K562 treated with DMSO at 1 percent for 24 hours (cell line): ENCODE measurements around the gene RDH16. TPM values are rescaled to one million over a fixed set of nuclear protein-coding genes. Genes with fewer than 3 reads are reported as not detected.

Experiments used
- total RNA-seq: library from RNA; unstranded; fragments of 300-600 nt; gene quantifications from 2 replicates; pipeline ENCODE4 v1.2.3, GENCODE V29; 2022; ENCODE audit warnings: low read depth; ENCODE audit not compliant: insufficient read depth

The RDH16 gene, protein sequence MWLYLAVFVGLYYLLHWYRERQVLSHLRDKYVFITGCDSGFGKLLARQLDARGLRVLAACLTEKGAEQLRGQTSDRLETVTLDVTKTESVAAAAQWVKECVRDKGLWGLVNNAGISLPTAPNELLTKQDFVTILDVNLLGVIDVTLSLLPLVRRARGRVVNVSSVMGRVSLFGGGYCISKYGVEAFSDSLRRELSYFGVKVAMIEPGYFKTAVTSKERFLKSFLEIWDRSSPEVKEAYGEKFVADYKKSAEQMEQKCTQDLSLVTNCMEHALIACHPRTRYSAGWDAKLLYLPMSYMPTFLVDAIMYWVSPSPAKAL
- total RNA-seq, result 0.37 and 0.58 TPM in 2 replicates

DNA sequence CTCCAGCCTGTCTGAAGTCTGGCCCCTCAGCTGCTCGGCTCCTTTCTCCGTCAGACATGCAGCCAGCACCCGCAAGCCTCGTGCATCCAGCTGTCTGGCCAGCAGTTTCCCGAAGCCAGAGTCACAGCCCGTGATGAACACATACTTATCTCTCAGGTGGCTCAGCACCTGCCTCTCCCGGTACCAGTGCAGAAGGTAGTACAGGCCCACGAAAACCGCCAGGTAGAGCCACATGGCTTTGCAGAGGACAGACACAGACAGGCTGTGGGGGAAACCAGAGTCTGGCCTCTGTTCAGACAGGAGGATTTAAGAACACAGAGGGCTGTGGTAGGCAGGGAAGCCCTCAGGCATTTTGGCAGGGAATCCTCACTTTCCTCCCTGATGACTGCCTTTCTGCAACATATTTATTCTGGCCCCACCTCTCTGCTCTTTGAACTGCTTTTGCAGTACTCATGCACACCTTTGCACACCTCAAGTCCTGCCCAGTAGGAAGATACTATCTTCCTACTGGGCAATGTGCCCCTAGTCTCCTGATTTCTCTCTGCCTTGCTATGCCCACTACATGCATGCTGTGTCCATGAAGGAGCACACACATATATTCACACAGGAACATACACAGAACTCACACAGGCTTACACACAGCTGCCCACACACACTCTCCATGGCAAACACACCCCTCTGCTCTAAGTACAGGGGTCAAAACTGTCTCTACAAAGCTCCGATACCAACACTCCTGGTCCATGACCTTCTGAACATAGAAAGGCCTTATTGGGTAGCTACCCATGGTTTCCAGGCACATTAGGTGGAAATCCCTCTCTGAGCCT lies at the start of gene RDH16:
Gene RDH16, minus strand, starts transcription at position 380 of the 824 bp plus-strand sequence. Its CDS starts 146 bp downstream, at position 234.

DNA sequence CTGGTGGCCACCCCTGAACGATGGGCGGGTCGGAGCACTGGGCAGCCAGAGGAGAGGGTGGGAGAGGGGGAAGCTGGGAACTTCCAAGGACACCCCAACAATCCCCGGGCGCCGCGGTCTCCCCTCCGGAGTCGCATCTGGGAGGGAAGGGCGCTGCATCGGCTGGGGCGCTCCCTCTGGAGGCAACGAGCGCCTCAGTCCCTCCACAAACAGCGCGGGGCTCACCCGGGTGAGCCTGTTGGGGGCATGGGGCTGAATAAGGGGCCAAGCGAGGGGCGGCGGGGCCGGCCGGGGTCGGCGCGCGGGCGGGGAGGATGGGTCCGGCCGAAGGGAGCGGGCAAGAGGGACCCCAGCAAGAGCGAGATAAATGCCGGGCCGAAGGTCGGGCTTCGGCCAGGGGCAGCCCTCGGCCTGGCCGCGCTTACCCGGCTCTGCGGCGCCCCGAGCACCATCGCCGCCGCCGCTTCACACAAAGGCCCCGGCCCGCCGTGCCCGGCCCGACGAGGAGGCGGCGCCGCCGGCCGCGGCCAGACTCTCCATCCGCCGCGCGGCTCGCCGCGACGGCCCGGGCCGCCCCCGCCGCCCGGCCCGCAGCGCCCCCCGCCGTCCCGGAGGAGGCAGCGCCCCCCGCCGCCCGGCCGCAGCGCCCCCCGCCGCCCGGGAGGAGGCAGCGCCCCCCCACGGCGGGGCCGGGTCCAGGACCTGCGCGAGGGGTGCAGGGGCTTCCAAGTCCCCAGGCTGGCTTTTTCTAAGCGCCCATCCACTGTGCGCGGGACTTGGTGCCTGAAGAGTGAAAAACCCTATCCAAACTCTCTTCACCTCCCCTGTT lies 48.8 kb upstream of the RDH16 start, which contains the start of gene ZBTB39:
Gene ZBTB39, minus strand, starts transcription at position 567 of the 829 bp plus-strand sequence. CDS start 1,629 bp downstream, outside the sequence.

DNA sequence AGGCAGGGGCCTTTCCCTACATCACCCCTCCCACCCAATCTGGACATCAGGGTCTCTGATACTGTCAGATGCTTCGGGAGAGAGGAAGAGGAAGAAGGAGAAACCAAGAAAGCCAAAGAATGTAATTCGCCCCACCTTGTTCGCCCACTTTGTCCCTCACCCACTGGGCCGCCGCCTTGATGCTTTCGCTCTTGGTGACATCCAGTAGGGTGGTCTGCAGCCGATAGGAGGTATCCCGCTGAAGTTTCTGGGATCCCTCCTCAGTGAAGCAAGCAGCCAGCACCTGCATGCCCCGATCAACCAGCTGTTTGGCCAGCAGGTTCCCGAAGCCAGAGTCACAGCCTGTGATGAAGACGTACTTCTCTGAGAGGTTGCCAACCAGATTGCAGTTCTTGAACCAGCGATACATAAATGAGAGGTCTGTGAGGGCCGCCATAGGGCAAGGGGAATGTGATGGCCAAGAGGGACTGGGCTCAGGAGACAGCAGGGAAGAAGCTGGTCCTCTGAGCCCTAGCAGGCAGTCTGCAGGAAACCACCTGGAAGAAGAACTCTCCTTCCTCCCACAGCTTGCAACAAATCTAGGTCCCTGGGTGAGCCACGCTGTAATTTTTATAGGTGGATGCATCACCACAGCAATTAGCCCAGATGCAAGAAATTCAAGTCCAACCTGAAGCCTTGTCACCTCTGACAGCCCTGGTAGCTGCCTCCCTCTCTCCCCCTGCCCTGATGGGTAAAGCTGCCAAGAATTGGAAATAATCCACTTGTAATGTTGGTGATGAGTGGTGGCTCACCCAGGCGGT lies 23.4 kb downstream of the RDH16 start, which contains the start of gene SDR9C7:
Gene SDR9C7, minus strand, starts transcription at position 583 of the 800 bp plus-strand sequence. Its CDS starts 147 bp downstream, at position 436.

Other genes with a start within 250 kb of the RDH16 start
- gene NACA, start 232.3 kb downstream of the RDH16 start, total RNA-seq, result 1,599 and 1,695 TPM in 2 replicates
- 53.2 and 58.9 TPM in 2 replicates for gene PRIM1, start 205.3 kb downstream of the RDH16 start, total RNA-seq
- 0.61 and 0.88 TPM in 2 replicates for gene HSD17B6, start 194.3 kb downstream of the RDH16 start, total RNA-seq
- not detected in 2 replicates for gene SDR9C7, start 23.2 kb downstream of the RDH16 start, total RNA-seq
- 8.8 and 10.2 TPM in 2 replicates for gene ZBTB39, start 48.9 kb upstream of the RDH16 start, total RNA-seq
- gene TAC3, start 58.9 kb upstream of the RDH16 start, total RNA-seq, result 2.0 and 2.1 TPM in 2 replicates
- 0.10 TPM in 1 of 2 replicates, not detected in the other for gene MYO1A, start 92.5 kb upstream of the RDH16 start, total RNA-seq
- gene NEMP1, start 121.2 kb upstream of the RDH16 start, total RNA-seq, result 20.5 and 22.8 TPM in 2 replicates
- gene NAB2, start 131.5 kb upstream of the RDH16 start, total RNA-seq, result 44.6 and 53.1 TPM in 2 replicates
- 47.9 and 54.4 TPM in 2 replicates for gene STAT6, start 153.8 kb upstream of the RDH16 start, total RNA-seq
- gene LRP1, start 170.9 kb upstream of the RDH16 start, total RNA-seq, result 3.0 and 3.9 TPM in 2 replicates
- not detected in 2 replicates for gene LRP1-AS, start 190.0 kb upstream of the RDH16 start, total RNA-seq